NCI-H1092 (cell line): ENCODE measurements around the gene RAET1E.
"Not testable (repeated sequence)": the region's sequence is repeated elsewhere in the genome, so short reads cannot be mapped to it uniquely, and the experiment has no call there.

ENCODE experiments used
- DNase-seq: peaks from one replicate; lab custom pipeline; 2025; lab: John Stamatoyannopoulos, UW

Gene RAET1E

GRCh38 chr6:149889326-149889725 is 8.6 kb downstream of the RAET1E start:
- DNase-seq, result no peak

- DNase-seq, result no peak
Measured at GRCh38 chr6:149888659-149889058, 9.3 kb downstream of the RAET1E start.

GRCh38 chr6:149888093-149888492 is 9.8 kb downstream of the RAET1E start:
- no peak for DNase-seq

DNA sequence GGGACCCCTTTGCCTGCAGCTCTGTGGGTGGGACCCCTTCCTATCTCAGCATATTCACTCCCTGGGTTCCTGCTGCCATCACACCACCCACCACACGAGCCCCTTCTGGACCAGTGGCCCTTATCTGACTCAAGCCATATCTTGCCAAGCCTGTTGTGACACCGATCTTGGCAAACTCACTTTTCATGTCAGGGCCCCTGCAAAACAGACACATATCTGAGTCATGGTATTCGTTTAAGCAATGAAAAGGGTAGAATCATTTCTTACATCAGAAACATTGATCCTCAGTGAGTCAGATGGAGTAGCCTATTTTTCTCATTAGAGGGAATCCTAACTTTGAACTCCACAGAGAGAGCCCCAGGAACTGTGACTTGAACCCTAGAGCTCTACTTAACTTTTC is 10.6 kb downstream of the RAET1E start:
- DNase-seq, result no peak

- DNase-seq, result no peak
Measured at GRCh38 chr6:149885888-149886287, 12.0 kb downstream of the RAET1E start.

DNA sequence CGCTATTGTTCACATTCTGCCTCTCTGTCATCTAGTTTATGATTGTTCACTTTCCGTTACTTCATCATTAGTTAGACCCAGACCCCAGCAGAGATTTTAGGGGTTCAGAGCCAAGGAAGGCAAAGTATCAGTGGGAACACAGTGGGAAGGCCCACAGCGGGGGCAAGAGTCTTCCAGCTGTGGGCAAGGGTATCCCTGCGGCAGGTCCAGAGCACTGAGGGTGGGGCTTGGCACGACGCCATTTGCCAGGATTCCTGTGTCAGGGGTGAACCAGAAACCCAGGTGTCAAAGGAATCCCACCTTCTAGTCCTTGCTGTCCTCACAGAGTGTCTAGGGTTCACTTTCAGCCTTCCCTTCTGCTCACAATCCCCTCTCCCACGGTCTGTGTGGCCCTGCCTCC is 13.3 kb downstream of the RAET1E start:
- no peak for DNase-seq

- no peak for DNase-seq
Measured at GRCh38 chr6:149884215-149884614, 13.7 kb downstream of the RAET1E start.

GRCh38 chr6:149881860-149882259 is 16.1 kb downstream of the RAET1E start:
- no peak for DNase-seq

GRCh38 chr6:149881066-149881766 is 16.7 kb downstream of the RAET1E start:
- no peak for DNase-seq

- DNase-seq, result no peak
Measured at GRCh38 chr6:149877659-149878058, 20.3 kb downstream of the RAET1E start.

GRCh38 chr6:149876241-149876933 is 21.5 kb downstream of the RAET1E start:
- DNase-seq, result no peak

- DNase-seq, result no peak
Measured at GRCh38 chr6:149872233-149872632, 25.7 kb downstream of the RAET1E start.

- no peak for DNase-seq
Measured at GRCh38 chr6:149871182-149871581, 26.7 kb downstream of the RAET1E start.

DNA sequence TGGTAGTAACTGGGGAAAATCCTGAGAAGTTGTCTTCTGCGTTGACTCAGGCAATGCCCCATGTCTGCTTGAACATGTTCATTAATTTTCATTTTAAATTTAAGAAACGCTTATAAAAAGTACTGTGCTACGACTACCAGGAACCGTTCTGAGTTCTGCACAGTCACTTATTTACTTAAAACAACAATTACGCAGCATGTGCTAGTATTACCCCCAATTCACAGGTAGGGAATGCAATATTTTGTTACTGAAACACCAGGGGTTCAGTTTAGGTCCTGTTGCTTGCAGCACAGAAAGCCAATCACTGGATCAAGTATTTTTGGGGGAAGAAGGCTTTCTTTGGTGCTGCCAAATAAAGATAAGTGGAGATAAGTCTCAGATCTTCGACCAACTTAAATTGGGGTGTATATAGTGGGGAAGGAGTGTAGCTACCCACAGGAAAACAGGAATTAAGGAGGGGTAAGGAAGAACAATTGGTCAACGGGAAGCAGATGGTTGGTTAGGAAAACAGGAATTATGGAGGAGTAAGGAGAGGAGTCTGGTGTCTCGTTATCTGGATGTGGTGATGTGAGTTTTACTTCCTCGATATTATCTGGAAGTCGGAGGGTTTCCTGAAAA is 28.5 kb downstream of the RAET1E start:
- DNase-seq, result no peak

DNA sequence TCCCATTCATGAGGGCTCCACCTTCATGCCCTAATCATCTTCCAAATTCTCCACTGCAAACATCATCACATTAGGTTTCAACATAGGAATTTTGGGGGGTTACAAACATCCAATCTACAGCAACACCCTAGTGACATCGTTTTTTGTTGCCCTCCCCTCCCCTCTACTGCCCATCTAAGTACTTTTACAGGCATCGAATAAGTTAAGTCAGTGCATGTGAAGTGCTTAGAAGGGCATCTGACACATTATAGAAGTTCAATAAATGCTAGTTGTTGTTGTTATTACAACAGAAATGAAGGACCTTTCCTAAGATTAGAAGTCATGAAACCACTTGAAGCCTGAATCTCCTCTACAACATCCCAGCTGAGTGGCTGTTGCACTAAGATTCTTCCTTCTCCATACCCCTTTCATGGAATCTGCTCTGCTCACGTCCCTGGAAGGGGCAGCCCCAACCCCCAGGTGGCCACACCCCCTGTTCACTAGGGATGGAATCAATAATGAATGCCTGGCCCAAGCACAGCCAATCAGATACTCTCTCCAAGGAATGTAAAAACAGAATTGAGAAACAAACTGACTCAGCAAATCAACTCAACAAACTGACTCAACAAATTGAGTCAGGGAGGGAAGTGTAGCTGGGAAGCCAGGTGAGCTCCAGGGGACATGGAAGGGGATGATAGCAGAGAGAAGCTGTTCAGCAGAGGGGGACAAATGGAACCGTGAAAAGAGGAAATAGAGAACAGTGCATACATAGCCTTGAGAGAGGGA is 29.9 kb downstream of the RAET1E start:
- DNase-seq, result no peak

- DNase-seq, result peak; percentile 30
Measured at GRCh38 chr6:149864578-149865535, 33.1 kb downstream of the RAET1E start.

DNA sequence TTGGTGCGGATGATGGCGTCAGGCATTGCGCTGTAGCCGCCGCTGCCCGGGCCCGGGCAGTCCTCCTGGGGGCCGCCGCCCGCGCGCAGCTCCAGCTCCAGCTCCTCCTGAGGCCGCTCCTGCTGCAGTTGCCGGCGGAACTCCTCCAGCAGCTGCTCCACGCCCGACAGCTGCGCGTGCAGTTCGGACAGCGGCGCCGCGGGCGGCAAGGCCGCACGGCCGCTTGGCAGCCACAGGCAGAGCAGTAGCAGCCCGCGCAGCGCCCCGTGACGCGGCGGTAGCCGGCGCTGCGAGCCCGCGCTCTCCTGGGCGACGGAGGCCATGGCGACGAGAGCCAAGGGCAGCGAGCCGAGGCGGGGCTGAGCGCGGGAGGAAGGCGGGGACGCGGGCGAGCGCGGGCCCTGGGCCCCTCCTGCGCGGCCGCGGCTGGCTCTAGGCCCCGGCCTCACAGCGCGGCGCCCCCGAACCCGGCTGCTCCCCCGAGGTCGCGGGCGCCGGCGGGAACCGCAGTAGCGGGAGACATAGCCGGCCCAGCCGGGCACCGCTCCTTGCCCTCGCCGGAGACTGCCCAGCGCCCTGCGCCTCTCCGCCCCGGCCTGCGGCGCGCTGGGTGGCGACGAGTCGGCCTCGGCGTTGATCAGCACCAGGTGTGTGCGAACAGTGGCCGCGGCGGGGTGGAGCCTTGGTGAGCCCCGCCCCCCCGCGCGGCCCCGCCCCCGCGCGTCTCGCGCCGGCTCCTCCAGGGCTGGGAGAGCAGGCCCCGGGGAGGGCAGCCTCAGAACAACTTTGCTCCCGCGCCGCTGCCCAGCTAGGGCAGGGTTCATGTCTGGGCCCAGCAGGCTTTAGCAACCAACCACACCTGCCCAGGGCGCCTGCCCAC is 34.0 kb downstream of the RAET1E start, which contains the start of gene LRP11:
TSS of gene LRP11 (minus strand) at position 662 of the 880 bp plus-strand sequence. CDS start at position 323, 339 bp downstream.
- DNase-seq, result peak; percentile 73

DNA sequence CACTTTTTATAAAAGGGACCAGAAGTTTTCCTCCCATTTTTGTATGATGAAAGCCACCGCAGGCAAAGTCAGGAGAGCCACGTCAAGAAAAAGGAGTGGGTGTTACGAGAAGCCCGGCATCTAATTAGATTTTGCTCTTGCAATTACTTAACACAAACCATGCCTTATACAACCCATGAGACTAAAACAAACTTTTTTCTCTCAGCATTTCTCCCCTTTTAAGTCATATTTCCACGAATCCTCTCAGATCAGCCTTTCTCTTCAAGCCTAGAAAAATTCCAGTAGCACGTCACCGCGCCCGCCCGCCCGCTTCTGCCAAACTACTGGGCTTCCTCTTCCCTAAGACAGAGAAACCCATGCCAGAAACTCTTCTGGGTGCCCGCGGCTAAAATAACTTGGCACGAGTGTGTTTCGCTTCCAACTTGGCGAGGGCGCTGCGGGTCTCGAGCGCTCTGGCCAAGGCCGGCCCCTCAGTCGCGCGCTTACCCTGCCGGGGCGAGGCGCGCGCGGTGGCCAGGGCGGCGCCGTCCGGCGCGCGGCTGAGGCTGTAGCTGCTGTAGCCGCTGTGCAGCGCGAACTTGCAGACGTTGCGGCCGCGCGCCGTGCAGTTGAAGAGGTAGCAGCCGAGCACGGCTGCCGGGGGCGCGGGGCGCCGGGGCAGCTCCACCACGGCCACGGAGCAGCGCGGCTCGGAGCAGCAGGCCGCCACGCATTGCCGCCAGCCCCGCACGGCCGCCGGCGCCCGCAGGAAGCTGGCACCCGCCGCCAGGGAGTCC is 34.8 kb downstream of the RAET1E start:
- DNase-seq, result peak; percentile 18

DNA sequence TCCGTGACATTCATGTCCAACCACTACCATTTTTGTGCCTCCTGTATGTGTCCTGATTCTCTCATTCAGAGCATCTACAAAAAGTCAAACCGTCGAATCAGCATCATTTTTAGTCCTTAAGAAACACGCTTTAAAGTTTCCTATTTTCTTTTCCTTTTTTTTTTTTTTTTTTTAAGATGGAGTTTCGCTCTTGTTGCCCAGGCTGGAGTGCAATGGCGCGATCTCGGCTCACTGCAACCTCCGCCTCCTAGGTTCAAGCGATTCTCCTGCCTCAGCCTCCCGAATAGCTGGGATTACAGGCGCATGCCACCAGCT is 35.5 kb downstream of the RAET1E start:
- not testable (repeated sequence) for DNase-seq
